Adrenal gland (tissue), 12 donors: Measurements from ENCODE around the gene MACROD2. TPM values are rescaled to one million over a fixed set of nuclear protein-coding genes. Genes with fewer than 3 reads are reported as not detected.

Experiments
- DNase-seq, 7 donors: peaks; one replicate each; pipeline ENCODE4 v3.0.0-alpha.2; 2019 to 2020
- H3K27ac ChIP-seq, 5 donors: fragments of 200-600 bp; sonication (generic) in 4 of 5; 1 replicate in 3 of 5; 2 replicates in 2 of 5; pipeline versions ENCODE4 v1.5.1 to v1.8.0; 2016 to 2020; ENCODE audit warnings: mild to moderate bottlenecking in 1 of 5
- H3K27me3 ChIP-seq: fragments of 200-600 bp; 2 replicates; pipeline ENCODE4 v1.8.0; 2021
- H3K36me3 ChIP-seq, 2 donors: fragments of 200-600 bp; replicated peaks in 1 of 2; 1 replicate in 1 of 2; 2 replicates in 1 of 2; pipeline versions ENCODE4 v1.5.1 to v1.8.0; 2018 to 2022
- H3K4me1 ChIP-seq, 2 donors: fragments of 200-600 bp; replicated peaks in 1 of 2; 1 replicate in 1 of 2; 2 replicates in 1 of 2; pipeline versions ENCODE4 v1.5.1 to v1.8.0; 2018 to 2021
- H3K4me3 ChIP-seq, 4 donors: fragments of 200-600 bp; sonication (generic) in 3 of 4; one replicate each; pipeline ENCODE4 v1.5.1; 2016 to 2018
- H3K9me3 ChIP-seq, 3 donors: fragments of 200-600 bp; sonication (generic) in 1 of 3; replicated peaks in 1 of 3; 1 replicate in 2 of 3; 2 replicates in 1 of 3; pipeline versions ENCODE4 v1.5.1 to v1.8.0; 2016 to 2021
- POLR2A ChIP-seq, 2 donors: fragments of 450-650 bp; IDR thresholded peaks; one replicate each; pipeline ENCODE4 v1.6.1; 2017; ENCODE audit warnings: antibody characterized with exemption in 2 of 2, mild to moderate bottlenecking in 2 of 2, moderate library complexity in 1 of 2
- WGBS, 4 donors: extraction: QIAGEN DNeasy Blood & Tissue Kit in 2 of 4; methylation state at CpG; one replicate each; pipeline versions ENCODE4 v1.1.5 to v1.1.7; 2013 to 2017; 5-methylcytosine and 5-hydroxymethylcytosine counted together
- intact Hi-C, 2 donors: fragments of 100-400 bp; cut with DNase I; formaldehyde crosslinking; loops; one replicate each; pipeline versions ENCODE4 v1.14.1 to v1.15.0; 2022 to 2023
- polyA plus RNA-seq, 3 donors: library from polyadenylated mRNA; stranded (reverse); fragments of 200-250 nt in 2 of 3; fragments of 350-450 nt in 1 of 3; fragmentation: Illumina TruSeq in 1 of 3; extraction: RNeasy Lipid Tissue Mini Kit (QIAGEN cat#74804) in 1 of 3; gene quantifications; one replicate each; pipeline ENCODE4 v1.2.3, GENCODE V29; 2013 to 2014
- total RNA-seq, 9 donors: library from RNA; depleted of rRNA in 4 of 9; stranded (reverse); fragments of >200 nt in 4 of 9; fragments of 120-200 nt in 1 of 9; fragmentation: NEBNext Ultra II Directional in 1 of 9; extraction: Animal tissue kit (Norgen Biotek cat#: 25700) in 1 of 9; gene quantifications; one replicate each; pipeline versions ENCODE4 v1.1.0 to v1.2.4, GENCODE V29; 2013 to 2023
- TF ChIP-seq, protein P1 (sequence below), 6 experiments: fragments of 450-650 bp in 4 of 6; fragments of 200-600 bp in 2 of 6; sonication (generic) in 1 of 6; IDR thresholded peaks; 1 replicate in 5 of 6; 2 replicates in 1 of 6; pipeline versions ENCODE4 v1.5.1 to v1.8.0; 2016 to 2021; ENCODE audit warnings: antibody characterized with exemption in 6 of 6, mild to moderate bottlenecking in 2 of 6, moderate library complexity in 1 of 6
- donor health status: healthy with polysubstance abuse.
- donor health status: Bipolar disorder and iron deficiency.
- donor health status: DM: yes; HTN: yes; CAD: no.
- donor health status: DM: no; HTN: no; CAD: no.
- donor health status: DM: no; HTN: no; CAD: no.
- donor health status: DM: yes; HTN: yes; CAD: no.

The MACROD2 gene
- total and polyA plus RNA-seq, 12 donors, result 1.1 to 21.2 (median 6.4) TPM

DNA sequence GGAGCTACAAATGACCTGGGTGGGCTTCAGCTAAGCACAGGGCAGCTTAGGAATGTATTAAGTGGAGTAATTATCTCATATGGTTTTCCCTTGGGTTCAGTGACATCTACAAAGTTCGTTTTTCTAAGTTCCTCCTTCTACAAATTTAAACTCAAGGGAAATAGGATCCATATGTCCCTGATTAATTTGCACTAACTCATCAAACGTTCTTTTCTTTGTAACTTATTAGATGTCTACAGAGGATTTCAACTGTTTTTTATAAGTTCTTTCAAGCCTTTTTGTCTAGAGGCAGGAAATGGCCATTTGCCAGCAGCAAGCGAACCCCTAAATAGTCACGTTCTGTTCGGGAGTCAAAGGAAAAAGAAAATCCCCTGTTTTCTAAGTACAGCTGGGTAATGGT lies 1517.6 kb downstream of the MACROD2 start:
- H3K36me3 ChIP-seq, result no peaks in the 10 kb centered on the region
- no peaks in the 10 kb centered on the region for H3K4me1 ChIP-seq
- H3K9me3 ChIP-seq, result no peaks in the 10 kb centered on the region
- H3K27ac ChIP-seq, result no peak overlapping the region
- no peak overlapping the region for H3K4me3 ChIP-seq
- intact Hi-C loops, result no loop called here
- no peaks in the 10 kb centered on the region for H3K27me3 ChIP-seq
- whole genome bisulfite sequencing, 4 donors, result 41 to 56% (median 48%) methylated on average over 5 of the region's 5 CpGs
- DNase-seq, result no peak
- TF ChIP-seq, protein P1, sequence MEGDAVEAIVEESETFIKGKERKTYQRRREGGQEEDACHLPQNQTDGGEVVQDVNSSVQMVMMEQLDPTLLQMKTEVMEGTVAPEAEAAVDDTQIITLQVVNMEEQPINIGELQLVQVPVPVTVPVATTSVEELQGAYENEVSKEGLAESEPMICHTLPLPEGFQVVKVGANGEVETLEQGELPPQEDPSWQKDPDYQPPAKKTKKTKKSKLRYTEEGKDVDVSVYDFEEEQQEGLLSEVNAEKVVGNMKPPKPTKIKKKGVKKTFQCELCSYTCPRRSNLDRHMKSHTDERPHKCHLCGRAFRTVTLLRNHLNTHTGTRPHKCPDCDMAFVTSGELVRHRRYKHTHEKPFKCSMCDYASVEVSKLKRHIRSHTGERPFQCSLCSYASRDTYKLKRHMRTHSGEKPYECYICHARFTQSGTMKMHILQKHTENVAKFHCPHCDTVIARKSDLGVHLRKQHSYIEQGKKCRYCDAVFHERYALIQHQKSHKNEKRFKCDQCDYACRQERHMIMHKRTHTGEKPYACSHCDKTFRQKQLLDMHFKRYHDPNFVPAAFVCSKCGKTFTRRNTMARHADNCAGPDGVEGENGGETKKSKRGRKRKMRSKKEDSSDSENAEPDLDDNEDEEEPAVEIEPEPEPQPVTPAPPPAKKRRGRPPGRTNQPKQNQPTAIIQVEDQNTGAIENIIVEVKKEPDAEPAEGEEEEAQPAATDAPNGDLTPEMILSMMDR (IDR thresholded peaks at IDR 0.05), result no peak
- no peak for TF ChIP-seq POLR2A (IDR thresholded peaks at IDR 0.05)

DNA sequence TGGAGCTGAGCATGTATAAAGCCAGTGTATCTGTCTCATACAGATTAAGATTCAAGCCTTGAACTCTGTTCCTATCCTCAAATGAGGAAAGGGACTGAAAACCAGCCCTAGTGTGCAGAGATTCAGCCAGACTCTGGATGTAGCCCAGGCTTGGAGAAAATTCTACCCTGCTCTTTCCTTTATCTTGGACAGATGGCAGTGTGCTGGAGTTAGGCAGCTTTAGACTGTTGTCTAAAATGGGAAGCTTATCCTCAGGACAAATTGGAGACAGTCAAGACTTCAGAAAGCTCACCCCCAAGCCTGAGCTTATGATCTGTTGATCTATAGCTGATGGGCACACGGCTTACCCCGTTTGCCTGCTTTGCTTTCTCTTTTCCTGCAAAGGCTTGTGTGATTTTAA lies 1520.4 kb downstream of the MACROD2 start:
- Histone ChIP-seq H3K36me3 (no peaks in the 10 kb centered on the region), H3K4me1 (no peaks in the 10 kb centered on the region), H3K9me3 (no peaks in the 10 kb centered on the region), H3K27me3 (no peaks in the 10 kb centered on the region), H3K4me3 (no peak overlapping the region), H3K27ac (no peak overlapping the region)
- no peak for DNase-seq
- TF ChIP-seq, protein P1 (IDR thresholded peaks at IDR 0.05), result no peak
- TF ChIP-seq POLR2A (IDR thresholded peaks at IDR 0.05), result no peak
- 45 to 77% (median 64%) methylated on average over 2 of the region's 2 CpGs for WGBS, 4 donors
- intact Hi-C loops, result no loop called here

DNA sequence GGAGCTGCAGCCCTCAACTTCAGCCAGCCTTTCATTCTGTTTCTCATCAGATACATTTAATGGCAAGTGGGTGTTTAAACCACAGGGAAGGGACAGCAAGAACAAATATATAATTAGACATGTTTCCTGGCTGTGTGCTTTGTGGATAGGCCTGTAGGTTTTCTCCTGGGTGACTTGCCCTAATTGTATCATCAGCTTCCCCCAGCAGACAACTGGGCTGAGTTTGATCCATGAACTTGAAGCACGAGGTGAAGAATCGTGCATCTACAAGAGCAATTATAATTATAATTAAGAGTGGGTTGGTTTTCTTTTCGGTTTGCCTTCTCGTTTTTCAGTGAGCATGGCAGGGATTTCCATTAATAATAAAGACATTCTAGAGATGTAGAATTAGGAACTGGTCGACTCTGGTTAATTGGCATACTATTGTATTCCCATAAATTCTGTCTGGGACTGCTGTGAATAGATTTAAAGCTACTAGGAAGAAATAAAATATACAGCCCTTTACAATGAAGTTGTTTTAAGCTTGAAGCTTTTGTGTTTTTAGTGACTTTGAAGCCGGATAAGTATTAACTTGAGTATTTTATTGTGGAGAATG lies 1525.7 kb downstream of the MACROD2 start:
- WGBS, 4 donors, result 80 to 88% (median 85%) methylated on average over 6 of the region's 6 CpGs
- no peaks in the 10 kb centered on the region for H3K9me3 ChIP-seq
- H3K36me3 ChIP-seq, result no peaks in the 10 kb centered on the region
- no peak overlapping the region for H3K27ac ChIP-seq
- no peak overlapping the region for H3K4me3 ChIP-seq
- DNase-seq, result no peak
- H3K4me1 ChIP-seq, result no peaks in the 10 kb centered on the region
- no peak for TF ChIP-seq POLR2A (IDR thresholded peaks at IDR 0.05)
- TF ChIP-seq, protein P1 (IDR thresholded peaks at IDR 0.05), result no peak
- H3K27me3 ChIP-seq, result no peaks in the 10 kb centered on the region
- intact Hi-C loops, result no loop called here

DNA sequence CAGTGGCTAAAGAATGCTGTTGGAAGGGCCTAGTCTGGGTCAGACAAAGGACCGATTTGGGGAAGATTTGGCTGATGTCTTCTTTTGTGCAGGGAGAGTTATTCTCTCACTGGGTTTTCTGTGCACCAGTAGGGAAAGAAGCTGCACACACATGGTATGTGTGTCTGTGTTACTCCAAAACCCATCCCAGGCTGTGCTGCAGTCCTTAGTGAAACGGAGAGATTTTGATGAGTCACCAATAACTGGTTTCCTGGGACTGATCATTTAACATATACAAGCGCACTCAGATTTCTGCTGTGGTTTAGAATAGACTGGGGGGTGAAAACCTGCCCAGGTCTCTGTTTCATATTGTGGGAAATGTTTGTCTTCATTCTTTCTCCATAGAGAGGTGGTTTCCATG lies 1528.1 kb downstream of the MACROD2 start:
- no peak for DNase-seq
- TF ChIP-seq POLR2A (IDR thresholded peaks at IDR 0.05), result no peak
- TF ChIP-seq, protein P1 (IDR thresholded peaks at IDR 0.05), result no peak
- H3K27ac ChIP-seq, result no peak overlapping the region
- H3K4me1 ChIP-seq, result no peaks in the 10 kb centered on the region
- H3K4me3 ChIP-seq, result no peak overlapping the region
- H3K9me3 ChIP-seq, result no peaks in the 10 kb centered on the region
- no peaks in the 10 kb centered on the region for H3K27me3 ChIP-seq
- intact Hi-C loops, result no loop called here
- H3K36me3 ChIP-seq, result no peaks in the 10 kb centered on the region
- WGBS, 4 donors, result 58 to 72% (median 67%) methylated on average over 3 of the region's 3 CpGs
